ENCODE data around the gene MRPS18A. TPM values are rescaled to one million over a fixed set of nuclear protein-coding genes. Genes with fewer than 3 reads are reported as not detected.
"Not testable (repeated sequence)": the region's sequence is repeated elsewhere in the genome, so short reads cannot be mapped to it uniquely, and the experiment has no call there.

The MRPS18A gene
- total and polyA plus RNA-seq, 2 donors from 2014 or later = 36.4 to 103 TPM

- FAIRE-seq (no peak), DNase-seq (no peak)
- Histone ChIP-seq H3K27ac (ENCODE audit: low read depth in 2 of 2, low read length in 2 of 2) (no peak overlapping the region), H3K36me3 (ENCODE audit: control insufficient read depth in 2 of 3, insufficient read depth in 3 of 3, low read length in 3 of 3) (no peaks in the 10 kb centered on the region), H3K4me3 (ENCODE audit: low read length in 3 of 3) (no peak overlapping the region), H3K9me3 (ENCODE audit: control insufficient read depth in 2 of 3, insufficient read depth in 1 of 3, low read length in 3 of 3) (peaks cover 0 to 5% (median 0%) of the 10 kb centered on the region in 3 donors), H3K9ac (ENCODE audit: low read length in 3 of 3) (no peak overlapping the region), H3K4me1 (ENCODE audit: control insufficient read depth in 2 of 3, insufficient read depth in 2 of 3, low read depth in 1 of 3, low read length in 3 of 3) (no peaks in the 10 kb centered on the region), H3K27me3 (ENCODE audit: control insufficient read depth, insufficient read depth, low read length) (no peaks in the 10 kb centered on the region)
- intact Hi-C loops (cut with DNase I) = no loop called here
- TF ChIP-seq CTCF (IDR thresholded peaks at IDR 0.05; ENCODE audit: borderline replicate concordance, extremely low read depth, insufficient read depth) = no peak
These were observed 30.3 kb downstream of the MRPS18A start for GRCh38 chr6:43657221-43657802.

- H3K27ac ChIP-seq (ENCODE audit: low read depth in 2 of 2, low read length in 2 of 2); H3K27me3 ChIP-seq (ENCODE audit: control insufficient read depth, insufficient read depth, low read length); FAIRE-seq; DNase-seq; H3K9me3 ChIP-seq (ENCODE audit: control insufficient read depth in 2 of 3, insufficient read depth in 1 of 3, low read length in 3 of 3); H3K36me3 ChIP-seq (ENCODE audit: control insufficient read depth in 2 of 3, insufficient read depth in 3 of 3, low read length in 3 of 3); H3K4me3 ChIP-seq (ENCODE audit: low read length in 3 of 3); H3K4me1 ChIP-seq (ENCODE audit: control insufficient read depth in 2 of 3, insufficient read depth in 2 of 3, low read depth in 1 of 3, low read length in 3 of 3); H3K9ac ChIP-seq (ENCODE audit: low read length in 3 of 3); intact Hi-C loops (cut with DNase I): not testable (repeated sequence)
These were observed 34.8 kb downstream of the MRPS18A start for GRCh38 chr6:43652822-43653221.

GRCh38 chr6:43648248-43648647 lies 39.3 kb downstream of the MRPS18A start:
- no peak for FAIRE-seq
- no peaks in the 10 kb centered on the region for H3K36me3 ChIP-seq (ENCODE audit: control insufficient read depth in 2 of 3, insufficient read depth in 3 of 3, low read length in 3 of 3)
- no peaks in the 10 kb centered on the region for H3K9me3 ChIP-seq (ENCODE audit: control insufficient read depth in 2 of 3, insufficient read depth in 1 of 3, low read length in 3 of 3)
- peaks cover 0 to 3% (median 0%) of the 10 kb centered on the region in 3 donors for H3K4me1 ChIP-seq (ENCODE audit: control insufficient read depth in 2 of 3, insufficient read depth in 2 of 3, low read depth in 1 of 3, low read length in 3 of 3)
- no peak for TF ChIP-seq CTCF (IDR thresholded peaks at IDR 0.05; ENCODE audit: borderline replicate concordance, extremely low read depth, insufficient read depth)
- no peak overlapping the region for H3K4me3 ChIP-seq (ENCODE audit: low read length in 3 of 3)
- no peaks in the 10 kb centered on the region for H3K27me3 ChIP-seq (ENCODE audit: control insufficient read depth, insufficient read depth, low read length)
- intact Hi-C loops (cut with DNase I) = no loop called here
- DNase-seq = no peak
- no peak overlapping the region for H3K9ac ChIP-seq (ENCODE audit: low read length in 3 of 3)
- H3K27ac ChIP-seq (ENCODE audit: low read depth in 2 of 2, low read length in 2 of 2) = no peak overlapping the region

- peaks cover 0 to 3% (median 0%) of the 10 kb centered on the region in 3 donors for H3K4me1 ChIP-seq (ENCODE audit: control insufficient read depth in 2 of 3, insufficient read depth in 2 of 3, low read depth in 1 of 3, low read length in 3 of 3)
- FAIRE-seq = no peak
- H3K27me3 ChIP-seq (ENCODE audit: control insufficient read depth, insufficient read depth, low read length) = no peaks in the 10 kb centered on the region
- H3K4me3 ChIP-seq (ENCODE audit: low read length in 3 of 3) = no peak overlapping the region
- no peaks in the 10 kb centered on the region for H3K36me3 ChIP-seq (ENCODE audit: control insufficient read depth in 2 of 3, insufficient read depth in 3 of 3, low read length in 3 of 3)
- no peak for DNase-seq
- intact Hi-C loops (cut with DNase I) = no loop called here
- no peaks in the 10 kb centered on the region for H3K9me3 ChIP-seq (ENCODE audit: control insufficient read depth in 2 of 3, insufficient read depth in 1 of 3, low read length in 3 of 3)
- H3K27ac ChIP-seq (ENCODE audit: low read depth in 2 of 2, low read length in 2 of 2) = no peak overlapping the region
- no peak for TF ChIP-seq CTCF (IDR thresholded peaks at IDR 0.05; ENCODE audit: borderline replicate concordance, extremely low read depth, insufficient read depth)
- H3K9ac ChIP-seq (ENCODE audit: low read length in 3 of 3) = no peak overlapping the region
These were observed 40.0 kb downstream of the MRPS18A start for GRCh38 chr6:43647613-43648012.

Data from kidney (tissue), 14 donors.